Ascending aorta (tissue), 2 donors: ENCODE results near the gene PREB. TPM values are rescaled to one million over a fixed set of nuclear protein-coding genes. Genes with fewer than 3 reads are reported as not detected.
A peak's percentile ranks its signal among the peaks of the same experiment; 100 is the strongest.

Experiments
- DNase-seq, 2 donors: peaks; one replicate each; pipeline ENCODE4 v3.0.0-alpha.2; 2019; ENCODE audit warnings: low spot score in 2 of 2
- H3K27ac ChIP-seq, 2 donors: fragments of 200-600 bp; sonication (generic); one replicate each; pipeline ENCODE4 v1.5.1; 2016 to 2017; ENCODE audit warnings: mild to moderate bottlenecking in 1 of 2
- H3K27me3 ChIP-seq: fragments of 200-600 bp; sonication (generic); one replicate; pipeline ENCODE4 v1.5.1; 2017
- H3K36me3 ChIP-seq, 2 donors: fragments of 200-600 bp; sonication (generic); one replicate each; pipeline ENCODE4 v1.5.1; 2016
- H3K4me1 ChIP-seq, 2 donors: fragments of 200-600 bp; sonication (generic); one replicate each; pipeline ENCODE4 v1.5.1; 2016 to 2017; ENCODE audit warnings: mild to moderate bottlenecking in 1 of 2
- H3K4me3 ChIP-seq, 2 donors: fragments of 200-600 bp; sonication (generic); one replicate each; pipeline ENCODE4 v1.5.1; 2016 to 2017; ENCODE audit warnings: mild to moderate bottlenecking in 1 of 2
- H3K9me3 ChIP-seq, 2 donors: fragments of 200-600 bp; sonication (generic); one replicate each; pipeline ENCODE4 v1.5.1; 2016
- intact Hi-C: fragments of 100-400 bp; cut with DNase I; formaldehyde crosslinking; loops from one replicate; pipeline ENCODE4 v1.15.1; 2023
- total RNA-seq: library from RNA; depleted of rRNA; stranded (reverse); fragments of >200 nt; gene quantifications from one replicate; pipeline ENCODE4 v1.1.0, GENCODE V29; 2016
- TF ChIP-seq, protein P1 (sequence below), 3 experiments: fragments of 200-600 bp in 2 of 3; fragments of 450-650 bp in 1 of 3; sonication (generic) in 2 of 3; IDR thresholded peaks; one replicate each; pipeline ENCODE4 v1.5.1; 2016 to 2019; ENCODE audit warnings: antibody characterized with exemption in 3 of 3, mild to moderate bottlenecking in 1 of 3, moderate library complexity in 1 of 3

Gene PREB
- total RNA-seq, 1 donor from 2014 or later = 116 TPM

DNA sequence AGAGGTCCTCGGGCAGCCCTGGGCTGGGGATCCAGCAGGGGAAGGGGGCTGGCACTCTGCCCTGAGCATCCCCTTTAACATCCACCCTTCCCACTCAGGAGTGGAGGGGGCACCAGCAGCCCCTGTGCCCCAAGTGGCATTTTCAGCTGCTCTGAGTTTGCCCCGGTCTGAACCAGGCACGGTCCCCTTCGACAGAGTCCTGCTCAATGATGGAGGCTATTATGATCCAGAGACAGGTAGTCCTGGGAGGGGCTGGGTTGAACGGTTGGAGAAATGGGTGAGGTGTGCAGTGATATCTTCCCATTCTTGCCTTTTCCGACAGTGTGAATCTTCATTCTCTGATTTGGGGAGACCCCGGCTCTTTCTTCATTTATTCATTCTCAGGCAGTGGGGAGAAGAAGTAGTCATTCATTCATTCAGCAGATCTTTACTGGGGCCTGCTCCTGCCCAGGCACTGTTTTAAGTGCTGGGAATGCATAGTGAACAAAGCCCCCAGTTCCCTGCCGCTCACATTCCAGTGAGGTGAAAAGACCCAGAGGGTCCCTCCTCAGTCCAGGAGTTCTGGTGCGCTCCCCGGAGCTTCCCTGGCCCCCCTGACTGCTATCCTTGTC, 49.3 kb downstream of the PREB start:
- H3K4me1 ChIP-seq = peaks cover 15 to 36% of the 10 kb centered on the region in 2 donors
- H3K4me3 ChIP-seq = peak overlapping the region; percentile 61 to 66
- TF ChIP-seq, protein P1, sequence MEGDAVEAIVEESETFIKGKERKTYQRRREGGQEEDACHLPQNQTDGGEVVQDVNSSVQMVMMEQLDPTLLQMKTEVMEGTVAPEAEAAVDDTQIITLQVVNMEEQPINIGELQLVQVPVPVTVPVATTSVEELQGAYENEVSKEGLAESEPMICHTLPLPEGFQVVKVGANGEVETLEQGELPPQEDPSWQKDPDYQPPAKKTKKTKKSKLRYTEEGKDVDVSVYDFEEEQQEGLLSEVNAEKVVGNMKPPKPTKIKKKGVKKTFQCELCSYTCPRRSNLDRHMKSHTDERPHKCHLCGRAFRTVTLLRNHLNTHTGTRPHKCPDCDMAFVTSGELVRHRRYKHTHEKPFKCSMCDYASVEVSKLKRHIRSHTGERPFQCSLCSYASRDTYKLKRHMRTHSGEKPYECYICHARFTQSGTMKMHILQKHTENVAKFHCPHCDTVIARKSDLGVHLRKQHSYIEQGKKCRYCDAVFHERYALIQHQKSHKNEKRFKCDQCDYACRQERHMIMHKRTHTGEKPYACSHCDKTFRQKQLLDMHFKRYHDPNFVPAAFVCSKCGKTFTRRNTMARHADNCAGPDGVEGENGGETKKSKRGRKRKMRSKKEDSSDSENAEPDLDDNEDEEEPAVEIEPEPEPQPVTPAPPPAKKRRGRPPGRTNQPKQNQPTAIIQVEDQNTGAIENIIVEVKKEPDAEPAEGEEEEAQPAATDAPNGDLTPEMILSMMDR (IDR thresholded peaks at IDR 0.05) = no peak
- peaks cover 11 to 18% of the 10 kb centered on the region in 2 donors for H3K36me3 ChIP-seq
- intact Hi-C loops = loop anchor here (1.0 to 5.0 kb wide), 2 partner anchors 47 to 124 kb away; partner anchors contain the start of gene PREB
- peak overlapping the region; percentile 81 to 87 for H3K27ac ChIP-seq
- H3K9me3 ChIP-seq = no peaks in the 10 kb centered on the region
- no peak for DNase-seq
- H3K27me3 ChIP-seq = no peaks in the 10 kb centered on the region

DNA sequence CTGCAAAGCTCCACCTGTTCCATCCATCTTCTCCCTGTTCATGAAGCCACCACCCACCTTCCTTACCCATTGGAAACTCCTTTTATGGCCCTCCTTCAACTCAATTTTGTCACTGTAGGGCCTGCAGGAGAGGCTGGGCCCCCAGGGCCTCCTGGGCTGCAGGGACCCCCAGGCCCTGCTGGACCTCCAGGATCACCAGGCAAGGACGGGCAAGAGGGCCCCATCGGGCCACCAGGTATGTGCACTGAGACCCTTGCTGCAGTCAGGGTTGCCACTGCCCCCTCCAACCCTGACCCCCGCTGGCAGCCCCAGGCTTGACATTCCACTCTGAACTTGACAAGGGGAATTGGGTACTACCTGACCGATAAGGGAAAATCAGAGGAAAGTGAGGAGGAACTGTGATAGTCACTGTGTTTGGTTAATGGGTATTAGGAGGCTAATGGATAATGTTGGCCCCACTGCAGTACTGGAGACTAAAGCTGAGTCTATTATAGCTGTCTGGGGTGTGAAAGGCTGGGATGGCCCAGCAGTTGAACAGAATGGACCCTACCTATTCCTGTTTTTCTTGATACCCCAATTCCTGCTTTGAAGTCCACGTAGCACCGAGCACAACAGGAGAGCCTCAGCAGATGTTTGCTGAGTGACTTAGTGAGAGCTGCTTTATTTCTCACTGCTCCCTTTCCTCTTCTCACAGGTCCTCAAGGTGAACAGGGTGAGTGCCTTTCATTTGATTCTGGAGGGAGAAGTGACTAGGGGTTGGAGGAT, 50.0 kb downstream of the PREB start:
- intact Hi-C loops = loop anchor here (1.0 to 5.0 kb wide), 2 partner anchors 48 to 123 kb away; partner anchors contain the start of gene PREB
- peaks cover 11 to 18% of the 10 kb centered on the region in 2 donors for H3K36me3 ChIP-seq
- no peaks in the 10 kb centered on the region for H3K9me3 ChIP-seq
- H3K4me3 ChIP-seq = no peak overlapping the region
- H3K4me1 ChIP-seq = peaks cover 15 to 38% of the 10 kb centered on the region in 2 donors
- DNase-seq = no peak
- TF ChIP-seq, protein P1 (IDR thresholded peaks at IDR 0.05) = no peak
- no peaks in the 10 kb centered on the region for H3K27me3 ChIP-seq
- H3K27ac ChIP-seq = peak overlapping the region; percentile 81 to 87

DNA sequence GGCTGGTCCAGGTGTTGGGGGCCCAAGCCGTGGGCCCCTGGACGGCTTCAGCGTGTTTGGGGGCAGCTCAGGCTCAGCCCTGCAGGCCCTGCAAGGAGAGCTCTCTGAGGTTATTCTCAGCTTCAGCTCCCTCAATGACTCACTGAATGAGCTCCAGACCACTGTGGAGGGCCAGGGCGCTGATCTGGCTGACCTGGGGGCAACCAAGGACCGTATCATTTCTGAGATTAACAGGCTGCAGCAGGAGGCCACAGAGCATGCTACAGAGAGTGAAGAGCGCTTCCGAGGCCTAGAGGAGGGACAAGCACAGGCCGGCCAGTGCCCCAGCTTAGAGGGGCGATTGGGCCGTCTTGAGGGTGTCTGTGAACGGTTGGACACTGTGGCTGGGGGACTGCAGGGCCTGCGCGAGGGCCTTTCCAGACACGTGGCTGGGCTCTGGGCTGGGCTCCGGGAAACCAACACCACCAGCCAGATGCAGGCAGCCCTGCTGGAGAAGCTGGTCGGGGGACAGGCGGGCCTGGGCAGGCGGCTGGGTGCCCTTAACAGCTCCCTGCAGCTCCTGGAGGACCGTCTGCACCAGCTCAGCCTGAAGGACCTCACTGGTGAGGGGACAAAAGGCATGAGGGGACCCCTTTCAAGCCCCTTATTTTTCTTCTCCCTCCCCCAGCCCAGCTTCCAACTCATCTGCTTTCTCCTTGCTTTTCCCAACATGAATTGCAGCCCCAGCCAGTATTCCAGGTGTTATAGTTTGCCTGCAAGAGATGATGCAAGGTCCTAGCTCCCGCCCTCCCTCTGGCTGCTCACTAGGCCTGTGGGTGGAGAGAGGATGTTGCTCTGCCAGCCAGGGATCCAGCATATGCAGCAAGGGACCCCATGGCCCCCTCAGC, 50.8 kb downstream of the PREB start:
- H3K27me3 ChIP-seq = no peaks in the 10 kb centered on the region
- TF ChIP-seq, protein P1 (IDR thresholded peaks at IDR 0.05) = no peak
- H3K4me3 ChIP-seq = no peak overlapping the region
- peaks cover 11 to 18% of the 10 kb centered on the region in 2 donors for H3K36me3 ChIP-seq
- H3K4me1 ChIP-seq = peaks cover 15 to 38% of the 10 kb centered on the region in 2 donors
- no peak overlapping the region for H3K27ac ChIP-seq
- no peak for DNase-seq
- H3K9me3 ChIP-seq = no peaks in the 10 kb centered on the region
- intact Hi-C loops = no loop called here

GRCh38 chr2:27082773-27083409, 51.5 kb downstream of the PREB start:
- H3K27ac ChIP-seq = no peak overlapping the region
- H3K36me3 ChIP-seq = peaks cover 11 to 18% of the 10 kb centered on the region in 2 donors
- TF ChIP-seq, protein P1 (IDR thresholded peaks at IDR 0.05) = no peak
- H3K4me1 ChIP-seq = peaks cover 15 to 40% of the 10 kb centered on the region in 2 donors
- H3K4me3 ChIP-seq = no peak overlapping the region
- intact Hi-C loops = no loop called here
- DNase-seq = no peak
- H3K9me3 ChIP-seq = no peaks in the 10 kb centered on the region
- no peaks in the 10 kb centered on the region for H3K27me3 ChIP-seq
